Stimulated activated CD4-positive, alpha-beta T cell treated with anti-CD3 and anti-CD28 coated beads, TNF-alpha, amount 100 ng/mL, for 48 hours (primary cell): ENCODE results near the gene RPS6KA2.
"Not testable (repeated sequence)": the region's sequence is repeated elsewhere in the genome, so short reads cannot be mapped to it uniquely, and the experiment has no call there.

Source experiments
- DNase-seq, 3 donors: peaks; one replicate each; pipeline ENCODE4 v3.0.0-alpha.2; 2020; ENCODE audit warnings: low read depth in 3 of 3

Gene RPS6KA2

GRCh38 chr6:166635013-166635970 is 8.2 kb upstream of the RPS6KA2 start:
- DNase-seq = no peak

- not testable (repeated sequence) for DNase-seq
These were observed 7.5 kb upstream of the RPS6KA2 start for GRCh38 chr6:166634581-166634980.

- DNase-seq = no peak
These were observed 6.9 kb upstream of the RPS6KA2 start for GRCh38 chr6:166633732-166634535.

- DNase-seq = no peak
These were observed 5.7 kb upstream of the RPS6KA2 start for GRCh38 chr6:166632731-166633130.

- DNase-seq = no peak
These were observed 3.4 kb upstream of the RPS6KA2 start for GRCh38 chr6:166630462-166630861.

GRCh38 chr6:166629628-166630027 is 2.6 kb upstream of the RPS6KA2 start:
- no peak for DNase-seq

- peak in 2 of 3 donors; percentile 7 to 16 for DNase-seq
These were observed 1.1 kb upstream of the RPS6KA2 start for GRCh38 chr6:166627875-166628801.

DNA sequence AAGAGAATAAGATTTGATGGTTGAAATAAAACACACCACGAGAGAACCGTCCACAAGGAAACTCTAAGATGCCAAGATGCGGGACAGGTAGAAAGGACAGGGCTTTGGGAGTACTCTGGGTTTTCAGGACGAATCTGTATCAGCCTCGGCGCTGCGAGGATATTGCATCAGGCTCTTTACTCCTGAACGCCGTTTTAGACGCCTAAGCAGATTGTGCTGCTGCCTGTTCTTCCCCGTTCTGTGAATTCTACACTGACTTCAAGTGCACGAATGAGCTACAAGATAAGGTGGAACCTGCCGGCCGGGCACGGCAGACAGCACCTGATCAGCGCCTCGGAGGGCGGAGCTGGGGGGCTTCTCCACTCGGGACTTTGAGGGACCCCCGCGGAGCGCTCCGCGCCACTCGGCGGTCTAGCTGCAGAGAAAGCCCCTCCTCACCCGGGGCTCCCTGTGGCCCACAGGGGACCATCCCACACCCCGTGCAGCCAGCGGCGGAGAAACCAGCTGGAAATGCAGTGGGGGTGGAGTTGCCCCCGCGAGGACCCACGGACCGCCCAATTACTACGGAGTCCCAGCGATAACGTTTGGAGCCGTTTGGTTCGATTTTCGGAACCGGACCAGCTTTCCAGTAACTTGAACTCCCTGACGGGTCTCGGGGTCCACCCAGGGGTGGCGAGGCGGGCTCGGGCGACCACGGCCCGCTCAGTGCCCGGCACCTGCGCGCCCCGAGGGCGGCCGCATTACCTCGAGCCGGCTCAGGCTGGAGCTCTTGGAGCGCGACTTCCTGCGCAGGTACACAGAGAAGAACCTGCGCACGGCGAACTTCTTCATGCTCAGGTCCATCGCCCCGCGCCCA is 646 bp downstream of the RPS6KA2 start:
- peak in 1 of 3 donors; percentile 3 for DNase-seq

DNA sequence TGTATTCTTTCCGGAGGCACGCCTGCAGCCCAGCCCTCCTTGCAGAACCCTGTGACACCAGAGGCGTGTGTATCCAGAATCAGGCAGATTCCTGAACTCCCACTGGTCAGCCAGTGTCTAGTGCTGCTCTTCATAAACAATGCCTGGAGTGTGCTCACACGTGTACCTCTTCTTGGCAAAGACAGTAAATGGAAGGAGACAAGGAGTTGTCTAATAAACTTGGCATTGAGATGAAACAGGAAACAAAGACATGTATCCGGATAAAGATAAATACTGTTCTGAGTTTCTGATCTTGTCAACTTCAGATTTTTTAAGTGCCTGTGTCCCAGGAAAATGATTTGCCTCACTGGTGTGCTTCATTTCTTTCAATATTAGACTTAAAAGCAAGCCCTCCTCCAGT is 1.7 kb downstream of the RPS6KA2 start:
- no peak for DNase-seq

- no peak for DNase-seq
These were observed 2.8 kb downstream of the RPS6KA2 start for GRCh38 chr6:166624275-166624674.

DNA sequence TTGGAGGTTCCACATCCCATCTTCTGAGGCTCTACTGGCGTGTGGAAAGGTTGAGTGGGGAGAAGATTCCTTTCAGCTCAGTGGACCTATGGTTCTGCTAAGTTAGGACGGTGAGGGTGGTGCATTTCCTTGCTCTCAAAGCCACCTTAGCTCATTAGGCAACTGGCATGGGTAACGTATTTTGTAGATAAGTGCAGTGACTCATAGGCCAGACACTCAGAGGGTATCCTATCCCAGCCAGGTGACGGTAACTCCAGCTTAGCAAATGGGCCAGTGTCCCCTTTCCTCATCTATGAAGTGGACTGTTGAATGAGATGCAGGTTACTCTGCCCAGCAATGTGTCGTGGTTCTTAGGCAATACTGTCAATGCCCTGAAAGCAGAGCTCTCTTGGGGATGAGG is 3.7 kb downstream of the RPS6KA2 start:
- DNase-seq = no peak

- DNase-seq = no peak
These were observed 5.9 kb downstream of the RPS6KA2 start for GRCh38 chr6:166621114-166621540.

- no peak for DNase-seq
These were observed 6.5 kb downstream of the RPS6KA2 start for GRCh38 chr6:166620478-166621113.

DNA sequence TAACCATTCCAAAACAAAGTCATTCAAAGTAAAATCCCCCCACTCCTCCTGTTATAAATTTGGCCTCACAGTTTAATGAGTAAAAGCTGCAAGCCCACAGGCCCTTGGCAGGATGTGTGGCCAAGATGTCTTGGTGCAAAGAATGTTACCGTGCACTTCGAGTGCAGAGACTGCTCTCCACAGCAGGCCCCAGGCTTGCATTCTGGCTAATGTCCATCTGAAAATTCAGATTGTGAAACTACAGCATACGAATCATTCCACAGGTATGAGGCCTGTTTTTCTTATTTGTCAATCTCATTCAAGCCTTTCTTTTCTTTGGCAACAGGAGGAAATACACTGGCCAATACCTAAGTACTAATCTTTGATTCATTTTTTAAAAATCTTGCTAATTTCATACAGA is 7.1 kb downstream of the RPS6KA2 start:
- DNase-seq = no peak

DNA sequence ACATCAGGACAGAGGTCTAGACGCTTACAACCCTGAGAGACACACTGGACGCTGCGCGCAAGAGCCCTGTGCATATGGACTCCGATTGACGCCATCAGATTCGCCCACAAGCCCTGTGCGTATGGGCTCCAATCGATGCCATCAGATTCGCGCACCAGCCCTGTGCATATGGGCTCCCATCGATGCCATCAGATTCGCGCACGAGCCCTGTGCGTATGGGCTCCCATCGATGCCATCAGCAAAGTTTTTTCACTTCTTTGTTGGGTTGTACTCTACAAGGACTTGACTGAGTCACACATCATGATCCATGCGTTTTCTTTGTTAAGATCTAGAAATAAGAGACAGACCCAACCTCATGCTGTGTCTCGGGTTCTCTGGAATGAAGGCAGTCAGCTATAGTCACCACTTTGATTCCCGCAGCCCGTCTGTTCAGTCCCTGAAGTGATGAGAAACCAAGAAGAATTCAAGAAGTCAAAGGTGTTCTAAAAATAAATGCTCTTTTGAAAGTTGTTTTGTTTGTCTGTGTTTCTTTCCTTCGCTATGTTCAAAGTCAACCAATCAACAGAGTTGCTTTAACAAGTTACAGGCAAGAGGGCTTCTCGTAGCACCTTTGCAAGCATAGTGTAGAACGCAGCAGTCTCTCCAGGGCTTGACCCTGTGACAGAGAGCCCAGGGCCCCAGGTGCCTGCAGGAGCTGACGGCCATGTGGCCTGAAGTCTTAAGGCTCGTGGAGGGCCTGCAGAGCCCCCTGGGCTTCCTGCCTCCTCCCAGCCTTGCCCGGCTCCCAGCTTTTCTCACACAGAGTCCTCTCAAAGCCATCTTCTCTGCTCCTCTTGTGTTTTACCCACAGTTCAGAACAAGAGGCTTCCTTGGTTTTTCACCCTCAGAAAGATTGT is 7.9 kb downstream of the RPS6KA2 start:
- DNase-seq = no peak

- no peak for DNase-seq
These were observed 8.8 kb downstream of the RPS6KA2 start for GRCh38 chr6:166618251-166618650.

DNA sequence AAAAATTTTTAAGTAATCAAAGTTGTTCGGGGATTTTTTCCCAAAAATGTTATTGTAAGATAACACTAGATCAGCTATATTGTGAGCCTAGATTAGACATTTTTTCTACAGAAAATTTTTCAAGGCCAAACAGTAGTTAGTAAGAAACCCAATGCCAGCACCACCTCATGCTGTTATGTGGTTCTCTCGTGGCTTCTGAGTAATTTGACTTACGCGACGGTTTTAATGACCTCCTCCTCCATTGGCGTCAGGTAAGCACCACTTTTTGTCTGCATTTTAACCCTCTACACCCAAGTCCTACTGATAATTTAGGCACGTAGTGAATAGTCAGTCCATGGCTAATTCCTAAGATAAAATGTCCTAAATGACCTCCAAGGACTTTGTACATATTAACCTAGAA is 9.7 kb downstream of the RPS6KA2 start:
- DNase-seq = no peak

- no peak for DNase-seq
These were observed 10.5 kb downstream of the RPS6KA2 start for GRCh38 chr6:166616261-166617238.
